Caco-2 (cell line): ENCODE results near the gene ATXN7. TPM values are rescaled to one million over a fixed set of nuclear protein-coding genes. Genes with fewer than 3 reads are reported as not detected.

Experiments
- BruUV-seq: library from RNA; stranded (reverse); fragments of 400-500 nt; replicated peaks from 2 replicates; lab custom pipeline; 2021; lab: Mats Ljungman, UMichigan
- CTCF ChIA-PET: fragments of 300-600 bp; sonication (Branson Sonifier 250); formaldehyde crosslinking; loops from one replicate; lab custom pipeline; 2022; ENCODE audit warnings: antibody characterized with exemption; lab: Charles Lee
- POLR2A ChIA-PET: fragments of 300-600 bp; sonication (Branson Sonifier 250); formaldehyde crosslinking; loops from one replicate; lab custom pipeline; 2022; ENCODE audit warnings: antibody characterized with exemption; lab: Charles Lee
- DNase-seq, 2 experiments: peaks; one replicate each; pipeline versions ENCODE4 v3.0.0 to v3.0.0-alpha.2; 2020 to 2022
- H3K27me3 ChIP-seq: replicated peaks from 2 replicates; pipeline ENCODE4 v1.6.0; 2011; ENCODE audit warnings: low read length; ENCODE audit not compliant: control insufficient read depth, insufficient read depth
- H3K36me3 ChIP-seq: 2 replicates; pipeline ENCODE4 v1.5.1; 2011; ENCODE audit warnings: low read length; ENCODE audit not compliant: control insufficient read depth, insufficient read depth
- H3K4me1 ChIP-seq: fragments of 250-450 bp; sonication (Bioruptor Pico); 2 replicates; pipeline ENCODE4 v1.5.1; 2020; ENCODE audit warnings: mild to moderate bottlenecking
- H3K4me3 ChIP-seq: 2 replicates; pipeline ENCODE4 v1.5.1; 2011; ENCODE audit warnings: low read depth, mild to moderate bottlenecking, control low read depth, low read length
- H3K9me3 ChIP-seq: fragments of 250-450 bp; sonication (Bioruptor Pico); 2 replicates; pipeline ENCODE4 v1.5.1; 2020; ENCODE audit warnings: mild to moderate bottlenecking, moderate library complexity
- H3K27ac Mint-ChIP-seq: one replicate; pipeline ENCODE4 v1.8.0; 2022; ENCODE audit warnings: mixed read lengths; ENCODE audit not compliant: unreplicated experiment
- H3K27me3 Mint-ChIP-seq: one replicate; pipeline ENCODE4 v1.8.0; 2022; ENCODE audit warnings: mixed read lengths; ENCODE audit not compliant: insufficient read depth, unreplicated experiment
- H3K36me3 Mint-ChIP-seq: one replicate; pipeline ENCODE4 v1.8.0; 2022; ENCODE audit warnings: mild to moderate bottlenecking, mixed read lengths; ENCODE audit not compliant: insufficient read depth, unreplicated experiment
- H3K4me1 Mint-ChIP-seq: one replicate; pipeline ENCODE4 v1.8.0; 2022; ENCODE audit warnings: low read depth, mixed read lengths; ENCODE audit not compliant: unreplicated experiment
- H3K4me3 Mint-ChIP-seq: one replicate; pipeline ENCODE4 v1.8.0; 2022; ENCODE audit warnings: mild to moderate bottlenecking, moderate library complexity, mixed read lengths; ENCODE audit not compliant: unreplicated experiment
- H3K9me3 Mint-ChIP-seq: one replicate; pipeline ENCODE4 v1.8.0; 2022; ENCODE audit warnings: mixed read lengths; ENCODE audit not compliant: unreplicated experiment
- intact Hi-C: fragments of 100-400 bp; cut with micrococcal nuclease; formaldehyde crosslinking; loops from one replicate; pipeline ENCODE4 v1.10.0; 2022; ENCODE audit not compliant: unreplicated experiment
- total RNA-seq: library from RNA; stranded (reverse); gene quantifications from 2 replicates; pipeline ENCODE4 v1.2.3, GENCODE V29; 2022
- TF ChIP-seq, protein P1 (sequence below), 2 experiments: fragments of 200-600 bp in 1 of 2; IDR thresholded peaks; 1 replicate in 1 of 2; 2 replicates in 1 of 2; pipeline versions ENCODE4 v1.5.1 to v1.8.0; 2011 to 2022; ENCODE audit warnings: antibody characterized with exemption in 1 of 2, control low read depth in 1 of 2, inconsistent platforms in 1 of 2, low read depth in 1 of 2, low read length in 1 of 2, mild to moderate bottlenecking in 1 of 2, moderate library complexity in 1 of 2; ENCODE audit not compliant: insufficient read depth in 1 of 2, severe bottlenecking in 1 of 2, unreplicated experiment in 1 of 2

Gene ATXN7
- total RNA-seq, 1 experiment from 2014 or later: 22.5 TPM

DNA sequence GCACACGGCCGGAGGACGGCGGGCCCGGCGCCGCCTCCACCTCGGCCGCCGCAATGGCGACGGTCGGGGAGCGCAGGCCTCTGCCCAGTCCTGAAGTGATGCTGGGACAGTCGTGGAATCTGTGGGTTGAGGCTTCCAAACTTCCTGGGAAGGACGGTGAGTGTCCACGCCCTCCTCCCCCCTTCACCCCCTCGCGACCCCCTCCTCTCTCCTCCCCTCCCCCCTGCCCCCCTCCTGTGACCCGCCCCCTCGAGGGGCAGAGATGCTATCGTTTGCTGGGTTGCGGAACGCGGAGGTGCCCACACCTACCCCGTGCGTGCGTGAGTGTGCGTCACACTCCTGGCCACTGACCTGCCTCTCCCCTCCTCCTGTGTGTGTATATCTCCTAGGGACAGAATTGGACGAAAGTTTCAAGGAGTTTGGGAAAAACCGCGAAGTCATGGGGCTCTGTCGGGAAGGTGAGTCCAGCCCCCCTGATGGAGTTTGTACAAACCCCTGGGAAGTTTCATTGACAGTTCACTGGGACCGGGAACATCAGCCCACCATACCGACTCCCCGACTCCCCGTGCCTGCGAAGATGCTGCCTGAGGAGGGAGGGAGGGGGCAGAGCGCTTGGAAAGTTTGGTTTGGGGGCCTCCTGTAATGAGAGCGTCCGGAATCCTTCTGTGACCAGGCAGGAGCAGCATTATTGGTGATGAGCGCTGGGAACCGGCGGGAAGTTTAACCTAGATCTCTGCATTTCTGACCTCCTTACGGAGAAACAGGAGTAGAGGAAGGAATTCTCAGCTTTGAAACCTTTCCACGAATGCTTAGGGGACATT is 49.3 kb downstream of the ATXN7 start:
- Mint-ChIP-seq H3K27ac (peak overlapping the region; percentile 90), H3K36me3 (peaks cover 30% of the 10 kb centered on the region), H3K4me3 (peak overlapping the region; percentile 94), H3K27me3 (no peaks in the 10 kb centered on the region), H3K9me3 (no peaks in the 10 kb centered on the region), H3K4me1 (no peaks in the 10 kb centered on the region)
- no peaks in the 10 kb centered on the region for H3K9me3 ChIP-seq
- ChIA-PET POLR2A (no interaction called here), CTCF (interaction anchor here (1.0 kb wide), 1 partner anchor 47 kb away, joined by 3 read pairs; no protein-coding TSS in a partner anchor)
- no peaks in the 10 kb centered on the region for H3K27me3 ChIP-seq
- TF ChIP-seq, protein P1, sequence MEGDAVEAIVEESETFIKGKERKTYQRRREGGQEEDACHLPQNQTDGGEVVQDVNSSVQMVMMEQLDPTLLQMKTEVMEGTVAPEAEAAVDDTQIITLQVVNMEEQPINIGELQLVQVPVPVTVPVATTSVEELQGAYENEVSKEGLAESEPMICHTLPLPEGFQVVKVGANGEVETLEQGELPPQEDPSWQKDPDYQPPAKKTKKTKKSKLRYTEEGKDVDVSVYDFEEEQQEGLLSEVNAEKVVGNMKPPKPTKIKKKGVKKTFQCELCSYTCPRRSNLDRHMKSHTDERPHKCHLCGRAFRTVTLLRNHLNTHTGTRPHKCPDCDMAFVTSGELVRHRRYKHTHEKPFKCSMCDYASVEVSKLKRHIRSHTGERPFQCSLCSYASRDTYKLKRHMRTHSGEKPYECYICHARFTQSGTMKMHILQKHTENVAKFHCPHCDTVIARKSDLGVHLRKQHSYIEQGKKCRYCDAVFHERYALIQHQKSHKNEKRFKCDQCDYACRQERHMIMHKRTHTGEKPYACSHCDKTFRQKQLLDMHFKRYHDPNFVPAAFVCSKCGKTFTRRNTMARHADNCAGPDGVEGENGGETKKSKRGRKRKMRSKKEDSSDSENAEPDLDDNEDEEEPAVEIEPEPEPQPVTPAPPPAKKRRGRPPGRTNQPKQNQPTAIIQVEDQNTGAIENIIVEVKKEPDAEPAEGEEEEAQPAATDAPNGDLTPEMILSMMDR (IDR thresholded peaks at IDR 0.05; ENCODE audit: insufficient read depth in 1 of 2, low read depth in 1 of 2, low read length in 1 of 2, severe bottlenecking in 1 of 2, unreplicated experiment in 1 of 2): no peak
- no TSS peak for BruUV-seq
- peak overlapping the region; percentile 55 for H3K4me3 ChIP-seq
- peaks cover 10% of the 10 kb centered on the region for H3K4me1 ChIP-seq
- peak; percentile 55 to 65 for DNase-seq
- intact Hi-C loops: loop anchor here (1.0 to 2.0 kb wide), 3 partner anchors 22 to 50 kb away; partner anchors contain the start of genes ATXN7 and THOC7
- peaks cover 2% of the 10 kb centered on the region; the same call in 1 of the 2 replicates for H3K36me3 ChIP-seq

DNA sequence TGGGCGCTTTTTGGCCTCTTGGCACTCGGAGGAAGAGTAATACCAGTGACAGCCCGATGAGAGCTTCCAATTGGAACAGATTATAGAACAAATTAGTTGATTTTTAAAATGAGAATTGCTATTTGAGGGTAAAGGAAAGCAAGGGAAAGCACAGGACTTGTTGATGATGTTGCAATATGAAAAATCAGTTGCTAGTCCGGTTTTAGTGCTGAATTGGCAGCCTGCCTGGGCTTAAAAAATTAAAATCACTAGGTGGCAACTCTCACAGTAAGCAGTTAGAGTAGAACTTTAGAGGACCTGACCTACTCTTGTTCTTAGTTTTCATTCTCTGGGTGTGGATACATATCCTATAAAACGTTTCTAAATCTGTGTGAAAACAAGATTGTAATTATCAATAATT is 50.6 kb downstream of the ATXN7 start:
- no peaks in the 10 kb centered on the region for H3K27me3 Mint-ChIP-seq
- POLR2A ChIA-PET: no interaction called here

DNA sequence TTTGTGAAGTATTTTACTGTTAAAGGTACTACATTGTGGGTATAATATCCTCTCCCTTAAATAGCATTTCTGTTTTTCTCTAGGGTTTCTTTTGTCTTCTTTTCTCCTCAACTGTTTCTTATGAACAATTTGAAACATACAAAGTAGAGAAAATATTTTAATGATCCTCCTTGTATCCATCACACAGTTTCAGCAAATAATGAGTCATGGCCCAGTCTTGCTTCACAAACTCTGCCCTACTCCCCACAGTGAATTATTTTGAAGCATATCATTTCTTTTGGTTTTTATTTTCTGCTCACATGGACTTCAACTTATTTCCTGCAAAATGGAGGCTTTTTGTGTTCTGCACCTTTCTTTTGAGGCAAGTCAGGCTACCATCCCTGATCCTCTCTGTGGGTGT is 54.7 kb downstream of the ATXN7 start:
- no TSS peak for BruUV-seq
- POLR2A ChIA-PET: no interaction called here

More for the DNA sequence above, 50.6 kb downstream of the ATXN7 start:
- no peak overlapping the region for H3K4me3 ChIP-seq
- no peak overlapping the region for H3K27ac Mint-ChIP-seq
- peaks cover 10% of the 10 kb centered on the region for H3K4me1 ChIP-seq
- no peaks in the 10 kb centered on the region for H3K4me1 Mint-ChIP-seq
- no peak for DNase-seq
- H3K36me3 ChIP-seq: peaks cover 2% of the 10 kb centered on the region; the same call in 1 of the 2 replicates
- no peaks in the 10 kb centered on the region for H3K27me3 ChIP-seq
- H3K4me3 Mint-ChIP-seq: no peak overlapping the region
- H3K9me3 Mint-ChIP-seq: no peaks in the 10 kb centered on the region
- BruUV-seq: no TSS peak
- CTCF ChIA-PET: no interaction called here
- peaks cover 40% of the 10 kb centered on the region for H3K36me3 Mint-ChIP-seq
- TF ChIP-seq, protein P1 (IDR thresholded peaks at IDR 0.05; ENCODE audit: insufficient read depth in 1 of 2, low read depth in 1 of 2, low read length in 1 of 2, severe bottlenecking in 1 of 2, unreplicated experiment in 1 of 2): no peak
- intact Hi-C loops: no loop called here
- H3K9me3 ChIP-seq: no peaks in the 10 kb centered on the region

More for the DNA sequence above, 54.7 kb downstream of the ATXN7 start:
- Mint-ChIP-seq H3K36me3 (peaks cover 46% of the 10 kb centered on the region), H3K4me3 (no peak overlapping the region), H3K27me3 (no peaks in the 10 kb centered on the region), H3K27ac (no peak overlapping the region), H3K4me1 (no peaks in the 10 kb centered on the region), H3K9me3 (no peaks in the 10 kb centered on the region)
- intact Hi-C loops: no loop called here
- Histone ChIP-seq H3K9me3 (no peaks in the 10 kb centered on the region), H3K4me1 (no peaks in the 10 kb centered on the region), H3K4me3 (no peak overlapping the region), H3K36me3 (peaks cover 4% of the 10 kb centered on the region), H3K27me3 (no peaks in the 10 kb centered on the region)
- CTCF ChIA-PET: no interaction called here
- no peak for DNase-seq
- TF ChIP-seq, protein P1 (IDR thresholded peaks at IDR 0.05; ENCODE audit: insufficient read depth in 1 of 2, low read depth in 1 of 2, low read length in 1 of 2, severe bottlenecking in 1 of 2, unreplicated experiment in 1 of 2): no peak
